Gastroesophageal sphincter (tissue), 4 donors: ENCODE results near the gene OPCML. TPM values are rescaled to one million over a fixed set of nuclear protein-coding genes. Genes with fewer than 3 reads are reported as not detected.

Source experiments
- ATAC-seq: fragments of 150-250 bp; one replicate; pipeline ENCODE4 v1.9.1; 2016; ENCODE audit warnings: mild to moderate bottlenecking, moderate library complexity
- H3K27ac ChIP-seq, 4 donors: fragments of 200-600 bp; sonication (generic) in 3 of 4; 1 replicate in 3 of 4; 2 replicates in 1 of 4; pipeline ENCODE4 v1.5.1; 2016 to 2019
- H3K27me3 ChIP-seq: fragments of 200-600 bp; sonication (generic); one replicate; pipeline ENCODE4 v1.5.1; 2019
- H3K36me3 ChIP-seq, 2 donors: fragments of 200-600 bp; sonication (generic); one replicate each; pipeline ENCODE4 v1.5.1; 2019; ENCODE audit warnings: control low read depth in 1 of 2
- H3K4me1 ChIP-seq, 3 donors: fragments of 200-600 bp; sonication (generic); 1 replicate in 2 of 3; 2 replicates in 1 of 3; pipeline ENCODE4 v1.5.1; 2016 to 2019; ENCODE audit warnings: control low read depth in 2 of 3
- H3K4me3 ChIP-seq, 2 donors: fragments of 200-600 bp; sonication (generic); one replicate each; pipeline ENCODE4 v1.5.1; 2019; ENCODE audit warnings: mild to moderate bottlenecking in 1 of 2, moderate library complexity in 1 of 2
- H3K9me3 ChIP-seq, 3 donors: fragments of 200-600 bp; sonication (generic); one replicate each; pipeline ENCODE4 v1.5.1; 2017 to 2019; ENCODE audit warnings: control low read depth in 2 of 3
- EP300 ChIP-seq: sonication (generic); formaldehyde crosslinking; IDR thresholded peaks from one replicate; pipeline ENCODE4 v1.6.1; 2017; ENCODE audit warnings: antibody characterized with exemption, mild to moderate bottlenecking
- POLR2A ChIP-seq, 2 donors: fragments of 450-650 bp; IDR thresholded peaks; one replicate each; pipeline ENCODE4 v1.6.1; 2017; ENCODE audit warnings: antibody characterized with exemption in 2 of 2, mild to moderate bottlenecking in 2 of 2, moderate library complexity in 1 of 2
- POLR2AphosphoS5 ChIP-seq: sonication (generic); formaldehyde crosslinking; IDR thresholded peaks from one replicate; pipeline ENCODE4 v1.6.1; 2017; ENCODE audit warnings: antibody characterized with exemption
- WGBS, 2 donors: methylation state at CpG; one replicate each; pipeline ENCODE4 v1.1.5; 2018; ENCODE audit warnings: low coverage in 1 of 2; 5-methylcytosine and 5-hydroxymethylcytosine counted together
- total RNA-seq, 4 donors: library from RNA; depleted of rRNA; stranded (reverse); fragments of >200 nt; gene quantifications; one replicate each; pipeline ENCODE4 v1.1.0, GENCODE V29; 2016
- TF ChIP-seq, protein P1 (sequence below), 4 experiments: fragments of 200-600 bp in 2 of 4; fragments of 450-650 bp in 2 of 4; sonication (generic) in 1 of 4; IDR thresholded peaks; one replicate each; pipeline ENCODE4 v1.5.1; 2017 to 2019; ENCODE audit warnings: antibody characterized with exemption in 4 of 4, mild to moderate bottlenecking in 2 of 4, moderate library complexity in 2 of 4

The OPCML gene
- total RNA-seq, 4 donors from 2014 or later, result 0.13 to 0.93 (median 0.33) TPM

DNA sequence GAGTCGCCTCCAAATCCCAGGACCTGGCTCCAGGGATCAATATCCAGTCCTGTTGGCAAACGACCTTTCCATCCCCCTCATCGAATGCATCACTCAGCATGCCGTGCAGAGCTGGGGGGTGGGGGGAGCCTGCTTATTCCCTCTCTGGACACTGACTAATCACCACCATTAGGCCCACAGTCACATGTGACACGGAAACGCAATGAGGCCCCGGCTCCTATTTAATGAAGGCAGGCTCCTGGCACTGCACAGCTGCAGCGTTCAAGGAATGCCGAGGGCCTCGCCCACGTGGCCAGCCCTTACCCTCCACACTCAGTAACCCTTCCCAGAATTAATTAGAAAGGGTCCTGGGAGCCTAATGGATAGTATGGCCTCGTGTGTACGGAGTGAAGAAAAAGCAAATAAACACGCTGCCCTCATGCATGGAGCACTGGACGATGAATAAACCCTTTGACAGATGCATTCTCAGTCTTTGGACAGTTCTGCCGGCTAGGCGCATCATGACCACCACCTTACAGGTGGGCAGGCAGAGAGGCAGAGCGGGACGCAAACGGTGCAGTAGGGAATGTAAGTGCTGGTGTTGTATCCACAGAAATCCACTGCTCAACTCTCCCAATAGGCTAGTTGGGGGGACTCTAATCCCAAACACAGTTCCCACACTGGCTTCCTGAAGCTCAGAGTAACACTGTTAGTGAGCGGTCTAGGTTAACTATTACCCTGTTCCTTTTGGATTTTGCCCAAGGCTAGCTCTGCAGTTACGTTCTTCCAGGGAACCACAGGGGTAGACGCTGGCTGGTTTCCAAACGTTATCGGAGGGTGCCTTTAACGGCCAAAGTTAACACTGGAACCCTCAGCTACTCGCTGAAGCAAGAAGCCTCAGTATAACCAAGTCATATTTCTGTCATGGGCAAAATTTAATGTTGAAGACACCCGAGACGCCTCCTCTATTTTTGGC, 490.1 kb downstream of the OPCML start:
- Histone ChIP-seq H3K27me3 (peaks cover 78% of the 10 kb centered on the region), H3K9me3 (no peaks in the 10 kb centered on the region), H3K36me3 (no peaks in the 10 kb centered on the region), H3K4me3 (no peak overlapping the region), H3K27ac (no peak overlapping the region), H3K4me1 (no peaks in the 10 kb centered on the region)
- 51 to 59% methylated on average over 9 to 16 of the region's 29 CpGs for WGBS, 2 donors
- no peak for ATAC-seq
- TF ChIP-seq POLR2A (IDR thresholded peaks at IDR 0.05) (no peak), POLR2AphosphoS5 (no peak), EP300 (no peak)
- TF ChIP-seq, protein P1, sequence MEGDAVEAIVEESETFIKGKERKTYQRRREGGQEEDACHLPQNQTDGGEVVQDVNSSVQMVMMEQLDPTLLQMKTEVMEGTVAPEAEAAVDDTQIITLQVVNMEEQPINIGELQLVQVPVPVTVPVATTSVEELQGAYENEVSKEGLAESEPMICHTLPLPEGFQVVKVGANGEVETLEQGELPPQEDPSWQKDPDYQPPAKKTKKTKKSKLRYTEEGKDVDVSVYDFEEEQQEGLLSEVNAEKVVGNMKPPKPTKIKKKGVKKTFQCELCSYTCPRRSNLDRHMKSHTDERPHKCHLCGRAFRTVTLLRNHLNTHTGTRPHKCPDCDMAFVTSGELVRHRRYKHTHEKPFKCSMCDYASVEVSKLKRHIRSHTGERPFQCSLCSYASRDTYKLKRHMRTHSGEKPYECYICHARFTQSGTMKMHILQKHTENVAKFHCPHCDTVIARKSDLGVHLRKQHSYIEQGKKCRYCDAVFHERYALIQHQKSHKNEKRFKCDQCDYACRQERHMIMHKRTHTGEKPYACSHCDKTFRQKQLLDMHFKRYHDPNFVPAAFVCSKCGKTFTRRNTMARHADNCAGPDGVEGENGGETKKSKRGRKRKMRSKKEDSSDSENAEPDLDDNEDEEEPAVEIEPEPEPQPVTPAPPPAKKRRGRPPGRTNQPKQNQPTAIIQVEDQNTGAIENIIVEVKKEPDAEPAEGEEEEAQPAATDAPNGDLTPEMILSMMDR (IDR thresholded peaks at IDR 0.05), result no peak

DNA sequence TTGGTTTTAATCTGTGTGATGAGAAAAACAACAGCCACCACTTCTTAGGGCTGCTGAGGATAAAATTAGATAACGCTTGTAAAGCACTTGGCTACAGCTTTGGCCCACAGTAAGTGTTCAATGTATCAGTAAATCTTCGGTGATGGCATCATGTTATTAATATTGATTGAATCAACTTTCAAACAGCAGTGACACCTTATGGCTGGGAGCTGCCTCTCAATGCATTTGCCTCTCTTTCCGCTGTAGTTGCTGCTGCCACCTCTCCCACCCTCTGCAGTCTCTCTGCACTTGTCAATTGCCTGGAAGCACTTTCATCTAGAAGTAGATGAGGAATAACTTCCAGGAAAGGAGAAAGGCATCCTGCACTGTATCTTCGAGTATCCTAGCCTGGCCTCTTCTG, 491.1 kb downstream of the OPCML start:
- Histone ChIP-seq H3K27ac (no peak overlapping the region), H3K36me3 (no peaks in the 10 kb centered on the region), H3K4me3 (no peak overlapping the region), H3K27me3 (peaks cover 70% of the 10 kb centered on the region), H3K4me1 (no peaks in the 10 kb centered on the region), H3K9me3 (no peaks in the 10 kb centered on the region)
- WGBS, 2 donors, result 44 to 47% methylated on average over 3 to 4 of the region's 4 CpGs
- ATAC-seq, result no peak
- no peak for TF ChIP-seq POLR2AphosphoS5
- TF ChIP-seq, protein P1 (IDR thresholded peaks at IDR 0.05), result no peak
- TF ChIP-seq EP300, result no peak
- no peak for TF ChIP-seq POLR2A (IDR thresholded peaks at IDR 0.05)

DNA sequence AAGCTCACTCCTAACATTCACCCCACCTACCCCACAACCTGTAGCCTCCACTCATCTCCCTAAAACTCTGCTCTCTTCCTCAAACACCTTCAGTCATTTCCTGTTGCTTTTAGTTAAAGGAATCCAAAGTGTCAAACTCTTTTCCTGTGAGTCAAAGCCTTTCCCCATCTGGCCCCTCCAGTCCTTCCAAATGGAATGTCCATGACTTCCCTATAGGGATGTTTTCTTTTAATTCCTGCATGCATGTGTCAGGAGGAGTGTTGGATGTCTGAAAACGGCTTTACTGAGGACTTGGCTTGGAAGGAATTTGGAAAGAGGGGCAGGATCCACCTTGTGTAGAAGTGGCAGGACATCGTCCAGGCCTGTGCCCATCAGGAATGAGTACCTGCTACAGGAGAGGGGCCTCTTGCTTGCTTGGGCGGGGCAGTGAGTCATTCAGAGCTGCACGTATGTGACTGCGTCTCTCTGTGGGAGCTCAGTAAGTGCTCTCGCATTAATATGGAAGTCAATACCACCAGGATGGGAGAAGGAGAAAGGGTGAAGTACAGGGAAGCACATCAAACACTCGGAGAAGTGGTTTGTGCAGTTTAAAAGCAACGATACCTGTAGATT, 491.9 kb downstream of the OPCML start:
- no peak for TF ChIP-seq EP300
- no peak for TF ChIP-seq POLR2AphosphoS5
- TF ChIP-seq POLR2A (IDR thresholded peaks at IDR 0.05), result no peak
- TF ChIP-seq, protein P1 (IDR thresholded peaks at IDR 0.05), result no peak
- no peak for ATAC-seq
- Histone ChIP-seq H3K27me3 (peaks cover 64% of the 10 kb centered on the region), H3K9me3 (no peaks in the 10 kb centered on the region), H3K4me3 (no peak overlapping the region), H3K36me3 (no peaks in the 10 kb centered on the region), H3K27ac (no peak overlapping the region), H3K4me1 (no peaks in the 10 kb centered on the region)
- 52 to 53% methylated on average over 5 to 6 of the region's 8 CpGs for WGBS, 2 donors

DNA sequence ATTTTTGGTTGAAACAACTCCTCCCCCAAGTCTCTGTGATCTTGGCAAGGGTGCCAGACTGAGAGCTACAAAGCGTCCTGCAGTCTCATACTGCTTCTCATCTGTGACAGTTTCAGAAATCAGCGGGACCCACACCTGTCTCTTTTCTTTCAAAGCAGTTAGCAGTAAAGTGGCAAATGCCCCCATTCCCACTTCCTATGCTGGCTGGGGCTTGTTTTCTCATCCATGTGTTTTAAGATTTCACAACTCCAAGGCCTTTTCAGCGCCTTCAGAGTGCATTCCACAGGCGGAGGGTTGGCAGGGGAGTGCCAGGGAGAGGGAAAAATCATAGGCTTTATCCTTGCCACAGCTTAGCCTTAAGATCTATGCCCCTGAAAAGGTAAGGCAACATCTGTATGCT, 493.5 kb downstream of the OPCML start:
- H3K36me3 ChIP-seq, result no peaks in the 10 kb centered on the region
- no peak for TF ChIP-seq POLR2A (IDR thresholded peaks at IDR 0.05)
- H3K4me3 ChIP-seq, result no peak overlapping the region
- no peak overlapping the region for H3K27ac ChIP-seq
- 6 to 26% methylated on average over 2 to 4 of the region's 4 CpGs for WGBS, 2 donors
- H3K4me1 ChIP-seq, result no peaks in the 10 kb centered on the region
- H3K9me3 ChIP-seq, result no peaks in the 10 kb centered on the region
- no peak for ATAC-seq
- H3K27me3 ChIP-seq, result peaks cover 60% of the 10 kb centered on the region

DNA sequence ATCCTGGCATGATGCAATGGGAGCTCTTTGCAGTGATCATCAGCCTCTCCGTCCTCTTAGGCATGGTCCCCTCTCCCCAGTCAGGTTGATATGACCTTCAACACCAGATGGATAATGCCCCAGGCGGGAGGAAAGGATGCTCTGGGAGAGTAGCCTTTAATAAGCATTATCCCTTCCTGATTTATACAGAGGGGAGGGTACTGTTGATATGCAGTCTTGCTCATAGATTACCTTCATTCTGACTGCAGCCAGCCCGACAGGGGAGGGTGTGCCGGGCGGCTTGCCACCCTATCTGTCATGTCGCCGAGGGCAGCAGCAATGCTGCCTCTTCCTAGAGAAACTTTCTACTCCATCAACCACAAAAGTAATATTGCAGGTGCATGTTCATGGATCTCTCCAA, 497.4 kb downstream of the OPCML start:
- Histone ChIP-seq H3K4me1 (no peaks in the 10 kb centered on the region), H3K9me3 (no peaks in the 10 kb centered on the region), H3K4me3 (no peak overlapping the region), H3K36me3 (no peaks in the 10 kb centered on the region), H3K27me3 (peaks cover 37% of the 10 kb centered on the region), H3K27ac (no peak overlapping the region)
- 80 to 82% methylated on average over 1 to 6 of the region's 7 CpGs for WGBS, 2 donors
- no peak for ATAC-seq
- TF ChIP-seq, protein P1 (IDR thresholded peaks at IDR 0.05), result no peak
- TF ChIP-seq POLR2AphosphoS5 (no peak), POLR2A (IDR thresholded peaks at IDR 0.05) (no peak), EP300 (no peak)
